Measurements from ENCODE around the gene EXOC1.
"Not testable (repeated sequence)": the region's sequence is repeated elsewhere in the genome, so short reads cannot be mapped to it uniquely, and the experiment has no call there.

EXOC1 gene

GRCh38 chr4:55853484-55854046 is at the start of gene EXOC1:
Gene EXOC1 (plus strand): TSS chr4:55853648. CDS start chr4:55858324, 4,676 bp downstream.
- peak; percentile 99 for DNase-seq

- DNase-seq: no peak
Measured at GRCh38 chr4:55807556-55807955, 45.9 kb upstream of the EXOC1 start.

DNA sequence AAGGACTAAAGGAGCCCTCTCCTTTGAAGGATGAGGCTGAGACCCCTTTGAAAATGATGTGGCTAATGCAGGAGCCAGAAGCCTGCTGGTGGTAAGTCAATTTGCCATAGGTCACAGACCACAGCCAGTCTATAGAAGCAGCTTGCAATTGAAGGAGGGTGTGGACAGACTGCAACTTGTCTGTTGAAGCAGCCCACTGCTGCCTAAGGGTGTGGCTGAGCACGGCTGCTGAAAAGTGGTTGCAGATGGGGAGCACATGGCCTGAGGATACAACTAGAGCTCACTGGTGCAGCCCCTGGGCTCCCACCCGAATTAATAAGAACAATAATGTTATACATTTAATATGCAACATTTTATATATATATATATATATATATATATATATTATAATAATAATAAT is 45.3 kb upstream of the EXOC1 start:
- no peak for DNase-seq

DNA sequence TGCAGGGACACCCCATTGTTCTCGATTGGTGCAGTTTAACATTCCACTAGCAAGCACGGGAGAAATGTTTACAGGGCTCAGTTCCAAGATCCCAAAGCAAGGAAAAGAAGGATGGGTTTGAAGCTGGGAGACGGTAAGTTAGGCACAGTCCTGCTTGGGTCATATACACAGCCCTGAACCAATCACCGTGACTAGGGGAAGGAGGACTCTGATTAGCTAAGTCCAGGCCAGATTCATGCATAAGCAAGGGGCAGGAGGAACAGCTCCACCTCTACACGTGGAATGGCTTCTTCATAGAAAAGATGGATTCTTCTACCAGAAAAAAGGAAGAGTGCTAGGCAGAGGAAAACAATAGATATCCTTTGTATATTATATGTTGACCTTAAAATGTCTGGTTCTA is 44.8 kb upstream of the EXOC1 start:
- no peak for DNase-seq

DNA sequence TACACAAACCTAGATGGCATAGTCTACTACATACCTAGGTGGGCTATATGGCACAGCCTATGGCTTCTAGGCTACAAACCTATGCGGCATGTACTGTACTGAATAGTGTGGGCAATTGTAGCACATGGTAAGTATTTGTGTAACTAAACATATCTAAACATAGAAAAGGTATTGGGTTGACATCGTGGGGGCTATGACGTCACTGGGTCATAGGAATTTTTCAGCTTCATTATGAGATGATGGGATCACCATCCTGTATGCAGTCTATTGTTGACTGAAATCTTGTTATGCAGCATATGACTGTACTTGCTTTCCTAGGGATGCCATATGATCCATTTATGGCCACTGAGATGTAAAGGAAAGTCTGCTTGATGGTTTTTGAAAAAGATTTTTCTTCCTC is 35.8 kb upstream of the EXOC1 start:
- DNase-seq: no peak

DNA sequence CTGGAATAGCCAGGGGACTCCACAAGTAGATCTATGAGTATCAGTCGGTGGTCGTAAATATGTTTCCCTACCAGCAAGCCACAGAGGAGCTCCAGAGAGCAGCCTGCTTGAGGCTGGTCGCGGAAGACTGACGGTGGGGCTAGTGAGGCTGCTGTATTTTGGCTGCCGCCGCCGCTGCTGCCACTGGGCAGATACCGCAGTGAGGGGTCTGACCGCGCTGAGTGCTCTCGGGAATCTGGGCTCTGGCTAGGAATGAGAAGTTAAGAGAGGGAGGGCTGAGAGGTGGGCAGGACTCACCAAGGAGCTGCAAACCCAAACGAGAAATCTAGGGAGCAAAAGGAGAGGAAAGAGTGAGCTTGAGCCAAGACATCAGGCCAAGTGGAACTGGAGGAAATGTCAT is 33.8 kb upstream of the EXOC1 start, which contains the start of gene EXOC1L:
Gene EXOC1L (plus strand): TSS at position 157 of the 400 bp plus-strand sequence. CDS start 237 bp downstream, at position 394.
- DNase-seq: no peak

- DNase-seq: no peak
Measured at GRCh38 chr4:55820279-55820678, 33.2 kb upstream of the EXOC1 start.

DNA sequence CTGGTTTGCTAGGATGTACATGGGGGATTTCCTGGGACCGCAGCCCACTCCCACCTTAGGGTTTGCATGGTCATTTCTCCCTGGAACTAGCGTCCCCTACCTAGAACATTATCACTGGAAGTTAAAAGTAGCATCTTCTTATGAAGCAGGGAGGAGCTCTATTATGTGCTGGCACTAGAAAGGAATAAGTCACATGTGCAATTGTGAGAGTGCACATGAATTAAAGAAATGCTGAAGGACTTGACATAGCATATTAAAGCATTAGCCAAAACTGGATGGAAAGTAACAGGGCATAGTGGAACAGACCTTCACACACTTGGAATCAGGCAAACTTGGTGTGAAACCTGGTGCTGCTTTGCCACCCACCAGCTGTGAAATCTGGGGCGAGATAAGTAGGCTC is 31.1 kb upstream of the EXOC1 start:
- no peak for DNase-seq

DNA sequence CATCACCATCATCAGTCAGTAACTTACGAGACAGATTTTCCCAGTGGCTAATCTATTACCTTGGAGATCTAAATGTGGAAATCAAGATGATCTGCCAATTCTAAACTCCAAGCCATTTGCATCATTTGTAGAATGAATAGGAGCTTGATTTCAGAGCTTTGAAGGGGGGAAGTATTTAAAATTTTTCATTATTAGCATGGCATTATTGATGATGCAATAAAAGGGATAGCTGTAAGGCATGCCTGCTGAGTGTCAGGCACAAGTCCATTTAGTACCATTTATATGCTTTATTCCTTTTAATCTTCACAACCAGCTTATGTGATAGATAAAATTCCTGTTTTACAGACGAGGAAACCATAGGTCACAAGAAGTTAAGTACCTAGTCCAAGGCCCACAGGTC is 28.6 kb upstream of the EXOC1 start:
- no peak for DNase-seq

GRCh38 chr4:55826986-55827385 is 26.5 kb upstream of the EXOC1 start:
- DNase-seq: no peak

DNA sequence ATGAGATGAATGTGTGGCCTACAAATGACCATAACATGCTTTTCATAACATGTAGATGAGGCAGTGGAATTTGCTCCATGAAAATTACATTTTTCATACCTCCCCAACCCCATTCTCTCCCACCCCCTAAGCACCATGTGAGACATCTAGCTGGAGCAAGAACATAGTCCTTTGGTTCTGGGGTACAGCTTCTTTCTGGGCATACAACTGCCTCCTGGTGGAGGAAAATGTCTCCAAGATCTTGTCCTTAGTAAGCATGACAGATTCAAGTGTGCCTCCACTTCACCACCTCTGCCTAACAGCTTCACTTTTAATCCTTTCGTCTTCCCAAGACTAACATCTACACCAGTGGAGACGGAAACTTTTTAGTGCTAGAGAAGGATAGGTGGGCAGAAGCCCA is 25.9 kb upstream of the EXOC1 start:
- DNase-seq: no peak

DNA sequence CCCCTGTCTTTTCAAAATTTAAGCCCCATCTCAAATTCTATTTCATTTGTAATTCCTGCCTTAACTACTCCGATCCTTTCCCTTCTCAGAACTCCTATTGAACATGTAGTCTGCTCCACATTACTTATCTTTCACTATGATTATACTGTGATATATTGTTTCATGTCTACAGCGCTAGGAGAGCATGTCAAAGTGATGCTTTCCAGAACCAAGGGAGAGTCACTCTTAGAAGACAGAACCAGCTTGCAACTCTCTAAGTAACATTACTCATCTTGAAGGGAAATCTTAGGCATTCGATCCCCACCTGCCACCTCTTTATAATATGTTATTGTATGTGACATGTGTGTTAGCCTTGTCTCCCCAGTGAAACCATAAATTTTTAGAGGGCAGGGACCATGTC is 23.4 kb upstream of the EXOC1 start:
- DNase-seq: no peak

GRCh38 chr4:55830716-55831115 is 22.7 kb upstream of the EXOC1 start:
- DNase-seq: no peak

GRCh38 chr4:55834086-55834795 is 19.2 kb upstream of the EXOC1 start:
- no peak for DNase-seq

DNA sequence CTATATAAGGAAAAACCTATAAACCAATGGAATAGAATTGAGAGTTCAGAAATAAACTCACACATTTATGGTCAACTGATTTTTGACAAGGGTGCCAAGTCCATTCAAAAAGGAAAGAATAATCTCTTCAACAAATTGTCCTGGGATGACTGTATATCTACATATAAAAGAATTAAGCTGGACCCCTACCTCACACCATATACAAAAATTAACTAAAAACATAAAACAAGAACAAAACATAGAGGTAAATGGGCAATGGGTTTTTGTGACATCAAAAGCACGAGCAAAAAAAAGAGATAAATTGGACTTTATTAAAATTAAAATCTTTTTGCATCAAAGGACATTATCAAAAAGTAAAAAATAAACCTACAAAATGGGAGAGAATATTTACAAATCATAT is 15.5 kb upstream of the EXOC1 start:
- DNase-seq: no peak

- no peak for DNase-seq
Measured at GRCh38 chr4:55838356-55838755, 15.1 kb upstream of the EXOC1 start.

GRCh38 chr4:55838952-55839351 is 14.5 kb upstream of the EXOC1 start:
- DNase-seq: no peak

GRCh38 chr4:55840956-55841355 is 12.5 kb upstream of the EXOC1 start:
- no peak for DNase-seq

- not testable (repeated sequence) for DNase-seq
Measured at GRCh38 chr4:55841373-55842239, 11.8 kb upstream of the EXOC1 start.

DNA sequence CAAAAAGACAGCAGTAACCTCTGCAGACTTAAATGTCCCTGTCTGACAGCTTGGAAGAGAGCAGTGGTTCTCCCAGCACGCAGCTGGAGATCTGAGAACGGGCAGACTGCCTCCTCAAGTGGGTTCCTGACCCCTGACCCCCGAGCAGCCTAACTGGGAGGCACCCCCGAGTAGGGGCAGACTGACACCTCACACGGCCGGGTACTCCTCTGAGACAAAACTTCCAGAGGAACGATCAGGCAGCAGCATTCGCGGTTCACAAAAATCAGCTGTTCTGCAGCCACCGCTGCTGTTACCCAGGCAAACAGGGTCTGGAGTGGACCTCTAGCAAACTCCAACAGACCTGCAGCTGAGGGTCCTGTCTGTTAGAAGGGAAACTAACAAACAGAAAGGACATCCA is 11.1 kb upstream of the EXOC1 start:
- DNase-seq: not testable (repeated sequence)

- no peak for DNase-seq
Measured at GRCh38 chr4:55849724-55850123, 3.7 kb upstream of the EXOC1 start.

DNA sequence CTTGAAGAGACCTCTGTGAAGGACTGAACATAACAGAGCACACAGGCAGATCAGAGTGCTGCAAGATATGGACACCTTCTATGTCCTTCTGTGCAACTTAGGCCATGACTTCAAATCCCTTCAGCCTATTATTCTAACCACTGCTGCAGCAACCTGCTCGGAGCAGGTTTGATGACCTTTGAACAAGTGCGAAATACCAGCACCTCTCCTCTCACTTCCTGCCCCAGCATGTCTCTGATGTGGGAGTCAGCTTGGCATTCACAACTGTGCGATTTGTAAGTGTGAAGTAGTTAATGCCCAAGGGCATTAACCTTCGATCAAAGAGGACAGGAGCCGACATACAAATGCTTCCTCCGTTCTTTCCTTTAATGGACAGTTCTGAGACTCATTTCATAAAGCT is 1.6 kb upstream of the EXOC1 start:
- DNase-seq: peak; percentile 28

DNA sequence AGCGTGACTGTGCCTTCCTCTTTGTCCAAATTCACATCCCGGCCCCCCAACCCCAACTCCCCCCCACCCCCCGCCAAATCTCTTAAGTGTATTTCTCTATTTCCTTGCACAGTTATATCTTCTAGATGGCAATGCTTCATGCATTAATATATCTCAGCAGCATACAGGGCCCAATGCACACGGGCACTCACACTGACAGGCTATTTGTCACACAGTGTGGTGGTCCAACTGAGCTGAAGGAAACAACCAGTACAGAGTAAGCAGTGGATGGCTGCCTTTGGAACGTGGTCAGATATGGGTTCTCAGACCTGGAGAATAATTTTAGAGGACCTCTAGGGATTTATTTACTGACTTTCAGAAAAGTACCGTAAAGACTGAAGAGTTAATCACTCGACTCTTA is 681 bp downstream of the EXOC1 start:
- DNase-seq: no peak

GRCh38 chr4:55857586-55857985 is 4.1 kb downstream of the EXOC1 start:
- DNase-seq: no peak
